ENCODE results near the gene CCNH.

The CCNH gene

DNA sequence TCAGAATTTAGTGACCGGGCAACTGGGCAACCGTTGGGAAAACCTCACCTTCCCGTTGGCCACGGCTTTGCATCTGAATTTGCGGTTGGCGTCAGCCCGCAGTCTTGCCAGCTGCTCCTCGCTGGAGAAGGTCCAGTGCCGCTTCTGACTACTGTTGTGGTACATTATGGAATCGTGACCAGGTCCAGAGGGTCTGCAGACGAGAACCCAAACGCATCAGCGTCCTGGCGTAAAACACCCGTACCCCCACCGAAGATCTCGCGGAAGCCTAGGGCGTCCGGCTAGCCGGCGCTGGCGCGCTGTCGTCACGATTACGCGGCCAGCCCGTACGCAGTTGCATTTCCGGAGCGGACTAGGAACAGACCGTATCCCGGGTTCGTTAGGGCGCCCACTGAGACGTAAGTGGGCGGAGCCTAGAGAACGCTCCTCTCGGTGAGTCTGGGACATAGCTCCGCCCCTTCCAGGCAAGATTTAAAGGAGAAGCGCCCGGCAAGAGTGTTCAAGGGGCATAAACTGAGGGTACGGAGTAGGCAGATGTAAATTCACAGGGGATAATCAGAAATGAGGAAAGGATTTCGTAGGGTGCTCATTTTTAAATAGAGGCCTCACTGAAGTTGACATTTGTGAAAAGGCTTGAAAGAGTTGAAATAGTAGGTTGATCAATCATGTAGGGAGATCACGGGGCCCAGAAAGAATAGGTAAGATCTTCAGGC lies at the start of gene CCNH:
Gene CCNH (minus strand): TSS at position 301 of the 713 bp plus-strand sequence. CDS start 136 bp downstream, at position 165.
- TF ChIP-seq, protein P1, sequence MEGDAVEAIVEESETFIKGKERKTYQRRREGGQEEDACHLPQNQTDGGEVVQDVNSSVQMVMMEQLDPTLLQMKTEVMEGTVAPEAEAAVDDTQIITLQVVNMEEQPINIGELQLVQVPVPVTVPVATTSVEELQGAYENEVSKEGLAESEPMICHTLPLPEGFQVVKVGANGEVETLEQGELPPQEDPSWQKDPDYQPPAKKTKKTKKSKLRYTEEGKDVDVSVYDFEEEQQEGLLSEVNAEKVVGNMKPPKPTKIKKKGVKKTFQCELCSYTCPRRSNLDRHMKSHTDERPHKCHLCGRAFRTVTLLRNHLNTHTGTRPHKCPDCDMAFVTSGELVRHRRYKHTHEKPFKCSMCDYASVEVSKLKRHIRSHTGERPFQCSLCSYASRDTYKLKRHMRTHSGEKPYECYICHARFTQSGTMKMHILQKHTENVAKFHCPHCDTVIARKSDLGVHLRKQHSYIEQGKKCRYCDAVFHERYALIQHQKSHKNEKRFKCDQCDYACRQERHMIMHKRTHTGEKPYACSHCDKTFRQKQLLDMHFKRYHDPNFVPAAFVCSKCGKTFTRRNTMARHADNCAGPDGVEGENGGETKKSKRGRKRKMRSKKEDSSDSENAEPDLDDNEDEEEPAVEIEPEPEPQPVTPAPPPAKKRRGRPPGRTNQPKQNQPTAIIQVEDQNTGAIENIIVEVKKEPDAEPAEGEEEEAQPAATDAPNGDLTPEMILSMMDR (conservative IDR thresholded peaks at IDR 0.05): no peak
- TF ChIP-seq ZFX (IDR thresholded peaks at IDR 0.05): no peak
- peak within 1 kb of the TSS; percentile 95 for H3K27ac ChIP-seq

DNA sequence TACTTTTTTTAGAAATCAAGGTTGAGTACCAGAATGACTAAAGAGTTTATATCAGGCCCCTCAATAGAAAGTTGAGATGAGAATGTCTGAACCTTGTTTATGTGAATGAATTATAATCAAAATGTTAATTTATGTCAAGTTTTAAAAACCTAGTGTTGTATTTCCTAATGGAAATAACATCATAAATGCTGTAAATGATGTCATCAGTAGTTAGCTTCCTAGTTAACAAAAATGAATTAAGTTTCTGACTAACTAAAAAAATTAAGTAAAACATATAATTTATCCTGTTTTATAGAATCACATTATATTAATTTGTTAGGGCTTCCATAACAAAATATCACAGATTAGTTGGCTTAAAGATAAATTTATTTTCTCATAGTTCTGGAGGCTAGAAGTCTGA lies 45.0 kb upstream of the CCNH start:
- H3K27ac ChIP-seq: no peak overlapping the region
- TF ChIP-seq ZFX (IDR thresholded peaks at IDR 0.05): no peak
- TF ChIP-seq, protein P1 (conservative IDR thresholded peaks at IDR 0.05): no peak

DNA sequence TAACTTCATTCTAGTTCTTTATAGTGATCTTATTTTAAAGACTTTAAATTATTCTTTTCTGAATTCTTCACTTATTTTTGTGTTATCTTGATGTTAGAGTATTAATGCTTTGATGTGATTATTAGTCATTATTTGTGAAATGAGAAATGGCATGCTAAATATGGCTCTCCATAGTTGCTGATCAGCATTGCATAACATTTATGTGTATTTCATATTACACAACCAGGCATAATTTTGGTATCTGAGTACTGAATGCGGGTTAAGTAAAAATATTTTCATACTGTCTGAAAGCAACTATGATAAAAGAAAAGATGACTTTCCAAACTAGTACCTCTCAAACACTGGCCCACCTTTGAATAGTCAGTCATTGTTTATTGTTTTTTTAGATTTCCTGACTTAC lies 41.1 kb upstream of the CCNH start:
- TF ChIP-seq ZFX (IDR thresholded peaks at IDR 0.05): no peak
- TF ChIP-seq, protein P1 (conservative IDR thresholded peaks at IDR 0.05): no peak
- no peak overlapping the region for H3K27ac ChIP-seq

DNA sequence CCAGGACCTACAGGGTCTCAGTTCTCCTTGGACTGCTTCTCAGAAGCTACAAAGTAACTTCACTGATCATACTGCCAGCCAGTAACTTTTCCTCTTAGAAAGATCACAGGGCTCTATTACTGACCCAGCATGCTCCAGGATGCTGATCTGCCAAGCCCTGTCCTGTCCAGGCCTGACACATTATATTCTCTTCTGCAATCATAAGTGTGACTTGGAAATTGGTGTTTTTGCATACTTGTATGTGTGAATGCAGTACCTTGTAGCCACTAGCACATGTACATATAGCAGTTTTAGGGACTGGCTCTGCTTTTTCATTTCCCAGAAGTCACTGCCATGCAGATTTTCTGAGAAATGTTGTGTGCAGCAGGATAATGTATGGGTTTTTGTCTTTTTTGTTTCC lies 40.1 kb upstream of the CCNH start:
- H3K27ac ChIP-seq: peak overlapping the region; percentile 40; the same call in 1 of the 2 replicates
- no peak for TF ChIP-seq ZFX (IDR thresholded peaks at IDR 0.05)
- TF ChIP-seq, protein P1 (conservative IDR thresholded peaks at IDR 0.05): no peak

DNA sequence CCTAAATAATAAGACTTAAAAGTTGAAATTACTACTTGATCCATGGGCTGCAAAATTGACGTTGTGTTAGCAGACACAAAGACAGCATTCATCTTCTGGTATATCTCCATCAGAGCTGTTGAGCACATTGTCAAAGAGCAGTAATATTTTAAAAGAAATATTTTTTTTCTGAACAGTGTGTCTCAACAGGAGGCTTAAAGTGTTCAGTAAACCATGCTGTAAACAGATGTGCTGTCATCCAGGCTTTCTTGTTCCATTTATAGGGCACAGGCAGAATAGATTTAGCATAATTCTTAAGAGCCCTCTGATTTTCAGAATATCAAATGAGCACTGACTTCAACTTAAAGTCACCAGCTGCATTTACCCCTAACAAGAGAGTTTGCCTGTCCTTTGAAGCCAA lies 29.7 kb upstream of the CCNH start:
- no peak overlapping the region for H3K27ac ChIP-seq
- TF ChIP-seq ZFX (IDR thresholded peaks at IDR 0.05): no peak
- TF ChIP-seq, protein P1 (conservative IDR thresholded peaks at IDR 0.05): no peak

DNA sequence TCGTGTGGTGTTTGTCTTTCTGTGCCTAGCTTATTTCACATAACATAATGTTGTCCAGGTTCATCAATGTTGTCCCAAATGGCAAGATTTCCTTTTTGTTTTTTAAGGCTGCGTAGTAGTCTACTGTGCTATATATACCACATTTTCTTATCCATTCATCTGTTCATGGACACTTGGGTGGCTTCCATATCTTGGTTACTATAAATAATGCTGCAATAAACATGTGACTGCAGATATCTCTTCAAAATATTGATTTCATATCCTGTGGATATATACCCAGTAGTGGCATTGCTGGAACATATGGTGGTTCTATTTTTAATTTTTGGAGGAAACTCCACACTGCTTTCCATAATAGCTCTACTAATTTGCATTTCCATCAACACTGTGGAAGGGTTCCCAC lies 25.5 kb upstream of the CCNH start:
- TF ChIP-seq, protein P1 (conservative IDR thresholded peaks at IDR 0.05): no peak
- TF ChIP-seq ZFX (IDR thresholded peaks at IDR 0.05): no peak
- H3K27ac ChIP-seq: no peak overlapping the region

DNA sequence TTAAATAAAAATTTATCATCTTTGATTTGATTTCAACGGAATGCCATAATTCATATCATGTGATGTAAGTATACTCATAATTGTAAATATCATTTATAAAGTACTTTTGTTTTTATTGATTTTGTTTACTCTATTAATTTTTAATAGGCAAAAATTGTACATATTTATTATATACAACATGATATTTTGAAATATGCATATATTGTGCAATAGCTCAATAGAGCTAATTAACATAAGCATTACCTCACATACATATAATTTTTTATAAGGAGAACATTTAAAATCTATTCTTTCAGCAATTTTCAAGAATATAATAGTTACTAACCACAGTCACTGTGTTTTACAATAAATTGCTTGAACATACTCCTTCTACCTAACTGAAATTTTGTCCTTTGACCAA lies 25.0 kb upstream of the CCNH start:
- no peak overlapping the region for H3K27ac ChIP-seq
- no peak for TF ChIP-seq ZFX (IDR thresholded peaks at IDR 0.05)
- TF ChIP-seq, protein P1 (conservative IDR thresholded peaks at IDR 0.05): no peak
